ENCODE results near the gene DNM3. TPM values are rescaled to one million over a fixed set of nuclear protein-coding genes. Genes with fewer than 3 reads are reported as not detected.

Gene DNM3
- total RNA-seq, 1 donor from 2014 or later = 15.4 TPM

GRCh38 chr1:171869097-171869496 lies 27.8 kb downstream of the DNM3 start:
- H3K9me3 ChIP-seq = no peaks in the 10 kb centered on the region
- peak; percentile 22 for ATAC-seq
- intact Hi-C loops (cut with DNase I) = no loop called here

GRCh38 chr1:171871848-171872247 lies 30.6 kb downstream of the DNM3 start:
- no peak overlapping the region for H3K27ac ChIP-seq
- intact Hi-C loops (cut with DNase I) = no loop called here
- H3K4me3 ChIP-seq = no peak overlapping the region
- no peaks in the 10 kb centered on the region for H3K27me3 ChIP-seq
- no peaks in the 10 kb centered on the region for H3K36me3 ChIP-seq
- TF ChIP-seq CTCF (IDR thresholded peaks at IDR 0.05) = no peak
- H3K9me3 ChIP-seq = no peaks in the 10 kb centered on the region
- ATAC-seq (no peak), DNase-seq (no peak)
- H3K4me1 ChIP-seq = no peaks in the 10 kb centered on the region

More at GRCh38 chr1:171869097-171869496, 27.8 kb downstream of the DNM3 start:
- Histone ChIP-seq H3K27ac (no peak overlapping the region), H3K27me3 (no peaks in the 10 kb centered on the region), H3K4me1 (no peaks in the 10 kb centered on the region), H3K4me3 (no peak overlapping the region), H3K36me3 (no peaks in the 10 kb centered on the region)
- TF ChIP-seq CTCF (IDR thresholded peaks at IDR 0.05) = no peak
- DNase-seq = no peak

GRCh38 chr1:171872430-171872829 lies 31.1 kb downstream of the DNM3 start:
- no peak for DNase-seq

GRCh38 chr1:171873664-171874063 lies 32.4 kb downstream of the DNM3 start:
- no peak overlapping the region for H3K27ac ChIP-seq
- ATAC-seq = no peak
- DNase-seq = no peak
- no peaks in the 10 kb centered on the region for H3K9me3 ChIP-seq
- TF ChIP-seq CTCF (IDR thresholded peaks at IDR 0.05) = no peak
- no peaks in the 10 kb centered on the region for H3K4me1 ChIP-seq
- H3K36me3 ChIP-seq = no peaks in the 10 kb centered on the region
- H3K4me3 ChIP-seq = no peak overlapping the region
- intact Hi-C loops (cut with DNase I) = no loop called here
- H3K27me3 ChIP-seq = no peaks in the 10 kb centered on the region

More at GRCh38 chr1:171872430-171872829, 31.1 kb downstream of the DNM3 start:
- Histone ChIP-seq H3K36me3 (no peaks in the 10 kb centered on the region), H3K4me1 (no peaks in the 10 kb centered on the region), H3K4me3 (no peak overlapping the region), H3K27ac (no peak overlapping the region), H3K9me3 (no peaks in the 10 kb centered on the region), H3K27me3 (no peaks in the 10 kb centered on the region)
- intact Hi-C loops (cut with DNase I) = no loop called here
- no peak for ATAC-seq
- TF ChIP-seq CTCF (IDR thresholded peaks at IDR 0.05) = no peak

DNA sequence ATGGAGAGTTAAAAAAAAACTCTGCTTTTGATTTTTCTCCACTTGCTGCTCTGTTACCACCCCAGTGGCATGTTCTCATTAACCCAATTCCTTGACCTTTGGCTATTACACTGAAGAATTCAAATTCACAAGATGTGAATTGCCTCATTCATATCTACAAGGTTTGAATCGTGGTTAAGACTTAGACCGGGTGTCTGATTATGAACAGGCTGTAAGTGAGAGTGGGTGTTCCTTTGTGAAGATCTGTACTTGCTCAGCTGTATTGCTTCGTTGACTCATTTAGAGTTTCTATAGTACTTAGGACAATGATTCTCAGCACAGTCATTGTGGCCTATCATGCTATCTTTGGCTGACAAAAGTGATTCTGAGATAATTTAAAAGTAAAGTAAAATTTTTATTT lies 36.4 kb downstream of the DNM3 start:
- no peak for TF ChIP-seq CTCF (IDR thresholded peaks at IDR 0.05)
- peak; percentile 24 for ATAC-seq
- Histone ChIP-seq H3K36me3 (no peaks in the 10 kb centered on the region), H3K27me3 (no peaks in the 10 kb centered on the region), H3K27ac (no peak overlapping the region), H3K4me1 (no peaks in the 10 kb centered on the region), H3K4me3 (no peak overlapping the region), H3K9me3 (no peaks in the 10 kb centered on the region)
- intact Hi-C loops (cut with DNase I) = no loop called here
- DNase-seq = no peak

- H3K4me1 ChIP-seq = no peaks in the 10 kb centered on the region
- no peak for DNase-seq
These were observed 38.3 kb downstream of the DNM3 start for GRCh38 chr1:171879556-171879955.

More at GRCh38 chr1:171879556-171879955, 38.3 kb downstream of the DNM3 start:
- no peak for TF ChIP-seq CTCF (IDR thresholded peaks at IDR 0.05)
- Histone ChIP-seq H3K9me3 (no peaks in the 10 kb centered on the region), H3K27me3 (no peaks in the 10 kb centered on the region), H3K4me3 (no peak overlapping the region), H3K36me3 (no peaks in the 10 kb centered on the region), H3K27ac (no peak overlapping the region)
- intact Hi-C loops (cut with DNase I) = no loop called here
- no peak for ATAC-seq

Data from upper lobe of right lung (tissue), 1 donor.